OCI-LY7 (cell line): ENCODE measurements around the gene PIK3R6.

Experiments used
- EZH2phosphoT487 ChIP-seq: fragments of 200-600 bp; sonication (generic); IDR thresholded peaks from 2 replicates; pipeline ENCODE4 v1.6.1; 2018; ENCODE audit warnings: low read depth, borderline replicate concordance, mild to moderate bottlenecking, mixed run types, antibody characterized with exemption, low read length, moderate library complexity, mixed read lengths
- TF ChIP-seq, protein P1 (sequence below): fragments of 200-600 bp; sonication (generic); conservative IDR thresholded peaks from 2 replicates; pipeline ENCODE4 v1.5.1; 2014; ENCODE audit warnings: mild to moderate bottlenecking, antibody characterized with exemption, low read length, moderate library complexity, mixed read lengths

GRCh38 chr17:8892338-8892690 is 24.8 kb upstream of the PIK3R6 start:
- TF ChIP-seq, protein P1, sequence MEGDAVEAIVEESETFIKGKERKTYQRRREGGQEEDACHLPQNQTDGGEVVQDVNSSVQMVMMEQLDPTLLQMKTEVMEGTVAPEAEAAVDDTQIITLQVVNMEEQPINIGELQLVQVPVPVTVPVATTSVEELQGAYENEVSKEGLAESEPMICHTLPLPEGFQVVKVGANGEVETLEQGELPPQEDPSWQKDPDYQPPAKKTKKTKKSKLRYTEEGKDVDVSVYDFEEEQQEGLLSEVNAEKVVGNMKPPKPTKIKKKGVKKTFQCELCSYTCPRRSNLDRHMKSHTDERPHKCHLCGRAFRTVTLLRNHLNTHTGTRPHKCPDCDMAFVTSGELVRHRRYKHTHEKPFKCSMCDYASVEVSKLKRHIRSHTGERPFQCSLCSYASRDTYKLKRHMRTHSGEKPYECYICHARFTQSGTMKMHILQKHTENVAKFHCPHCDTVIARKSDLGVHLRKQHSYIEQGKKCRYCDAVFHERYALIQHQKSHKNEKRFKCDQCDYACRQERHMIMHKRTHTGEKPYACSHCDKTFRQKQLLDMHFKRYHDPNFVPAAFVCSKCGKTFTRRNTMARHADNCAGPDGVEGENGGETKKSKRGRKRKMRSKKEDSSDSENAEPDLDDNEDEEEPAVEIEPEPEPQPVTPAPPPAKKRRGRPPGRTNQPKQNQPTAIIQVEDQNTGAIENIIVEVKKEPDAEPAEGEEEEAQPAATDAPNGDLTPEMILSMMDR = no peak
- TF ChIP-seq EZH2phosphoT487 = no peak
